Body of pancreas (tissue), 4 donors: Measurements from ENCODE around the gene MARCHF3.
"Not testable (repeated sequence)": the region's sequence is repeated elsewhere in the genome, so short reads cannot be mapped to it uniquely, and the experiment has no call there.

Source experiments
- POLR2A ChIP-seq, 3 donors: fragments of 450-650 bp; IDR thresholded peaks; one replicate each; pipeline ENCODE4 v1.6.1; 2016; ENCODE audit warnings: antibody characterized with exemption in 3 of 3, mild to moderate bottlenecking in 2 of 3
- TF ChIP-seq, protein P1 (sequence below), 7 experiments: fragments of 450-650 bp in 4 of 7; fragments of 200-600 bp in 3 of 7; sonication (generic) in 3 of 7; IDR thresholded peaks; one replicate each; pipeline ENCODE4 v1.5.1; 2016 to 2019; ENCODE audit warnings: antibody characterized with exemption in 7 of 7

GRCh38 chr5:126904407-126904806 is 126.0 kb downstream of the MARCHF3 start:
- TF ChIP-seq, protein P1, sequence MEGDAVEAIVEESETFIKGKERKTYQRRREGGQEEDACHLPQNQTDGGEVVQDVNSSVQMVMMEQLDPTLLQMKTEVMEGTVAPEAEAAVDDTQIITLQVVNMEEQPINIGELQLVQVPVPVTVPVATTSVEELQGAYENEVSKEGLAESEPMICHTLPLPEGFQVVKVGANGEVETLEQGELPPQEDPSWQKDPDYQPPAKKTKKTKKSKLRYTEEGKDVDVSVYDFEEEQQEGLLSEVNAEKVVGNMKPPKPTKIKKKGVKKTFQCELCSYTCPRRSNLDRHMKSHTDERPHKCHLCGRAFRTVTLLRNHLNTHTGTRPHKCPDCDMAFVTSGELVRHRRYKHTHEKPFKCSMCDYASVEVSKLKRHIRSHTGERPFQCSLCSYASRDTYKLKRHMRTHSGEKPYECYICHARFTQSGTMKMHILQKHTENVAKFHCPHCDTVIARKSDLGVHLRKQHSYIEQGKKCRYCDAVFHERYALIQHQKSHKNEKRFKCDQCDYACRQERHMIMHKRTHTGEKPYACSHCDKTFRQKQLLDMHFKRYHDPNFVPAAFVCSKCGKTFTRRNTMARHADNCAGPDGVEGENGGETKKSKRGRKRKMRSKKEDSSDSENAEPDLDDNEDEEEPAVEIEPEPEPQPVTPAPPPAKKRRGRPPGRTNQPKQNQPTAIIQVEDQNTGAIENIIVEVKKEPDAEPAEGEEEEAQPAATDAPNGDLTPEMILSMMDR (IDR thresholded peaks at IDR 0.05): not testable (repeated sequence)
- TF ChIP-seq POLR2A (IDR thresholded peaks at IDR 0.05): not testable (repeated sequence)
